ENCODE results near the gene COPB1. TPM values are rescaled to one million over a fixed set of nuclear protein-coding genes. Genes with fewer than 3 reads are reported as not detected.

Gene COPB1
- polyA plus RNA-seq, 1 donor from 2014 or later: 157 TPM

GRCh38 chr11:14423633-14424032 is 76.0 kb downstream of the COPB1 start:
- Histone ChIP-seq H3K4me2 (ENCODE audit: low read length) (no peak overlapping the region), H3K9ac (ENCODE audit: low read length) (no peak overlapping the region)

GRCh38 chr11:14422814-14423182 is 76.8 kb downstream of the COPB1 start:
- Histone ChIP-seq H3K27me3 (ENCODE audit: insufficient read depth, low read depth, low read length) (no peaks in the 10 kb centered on the region), H3K9me2 (ENCODE audit: insufficient read depth, low read length) (no peaks in the 10 kb centered on the region), H3F3A (ENCODE audit: insufficient read depth, low read length, poor library complexity, severe bottlenecking) (no peaks in the 10 kb centered on the region), H3K36me3 (ENCODE audit: insufficient read depth, low read length) (no peaks in the 10 kb centered on the region), H4K20me1 (ENCODE audit: insufficient read depth) (no peaks in the 10 kb centered on the region), H3K27ac (ENCODE audit: low read length) (no peak overlapping the region), H3K9me3 (ENCODE audit: low read length) (no peaks in the 10 kb centered on the region), H3K79me2 (replicated peaks; ENCODE audit: insufficient read depth, low read length) (no peaks in the 10 kb centered on the region), H3K4me3 (ENCODE audit: low read length) (no peak overlapping the region), H3K4me2 (ENCODE audit: low read length) (no peak overlapping the region), H3K9ac (ENCODE audit: low read length) (no peak overlapping the region), H2AFZ (ENCODE audit: low read depth, low read length) (no peak overlapping the region)
- TF ChIP-seq REST (IDR thresholded peaks at IDR 0.05; ENCODE audit: borderline replicate concordance) (no peak), MXI1 (conservative IDR thresholded peaks at IDR 0.05; ENCODE audit: poor library complexity, severe bottlenecking) (no peak), RAD21 (conservative IDR thresholded peaks at IDR 0.05) (no peak), EZH2 (IDR thresholded peaks at IDR 0.05; ENCODE audit: borderline replicate concordance, insufficient read depth, low read length, poor library complexity, severe bottlenecking) (no peak), CTCF (IDR thresholded peaks at IDR 0.05; ENCODE audit: poor library complexity, severe bottlenecking) (no peak), POLR2AphosphoS5 (IDR thresholded peaks at IDR 0.05) (no peak), SMC3 (conservative IDR thresholded peaks at IDR 0.05; ENCODE audit: poor library complexity) (no peak)

More at GRCh38 chr11:14423633-14424032, 76.0 kb downstream of the COPB1 start:
- TF ChIP-seq CTCF (IDR thresholded peaks at IDR 0.05; ENCODE audit: poor library complexity, severe bottlenecking) (no peak), MXI1 (conservative IDR thresholded peaks at IDR 0.05; ENCODE audit: poor library complexity, severe bottlenecking) (no peak), REST (IDR thresholded peaks at IDR 0.05; ENCODE audit: borderline replicate concordance) (no peak), POLR2AphosphoS5 (IDR thresholded peaks at IDR 0.05) (no peak), EP300 (conservative IDR thresholded peaks at IDR 0.05; ENCODE audit: poor library complexity, severe bottlenecking) (no peak), RAD21 (conservative IDR thresholded peaks at IDR 0.05) (no peak), SMC3 (conservative IDR thresholded peaks at IDR 0.05; ENCODE audit: poor library complexity) (no peak), TAF1 (IDR thresholded peaks at IDR 0.05; ENCODE audit: low read depth) (no peak), EZH2 (IDR thresholded peaks at IDR 0.05; ENCODE audit: borderline replicate concordance, insufficient read depth, low read length, poor library complexity, severe bottlenecking) (no peak)
- Histone ChIP-seq H3K79me2 (replicated peaks; ENCODE audit: insufficient read depth, low read length) (no peaks in the 10 kb centered on the region), H3F3A (ENCODE audit: insufficient read depth, low read length, poor library complexity, severe bottlenecking) (no peaks in the 10 kb centered on the region), H3K4me3 (ENCODE audit: low read length) (no peak overlapping the region), H3K9me2 (ENCODE audit: insufficient read depth, low read length) (no peaks in the 10 kb centered on the region), H3K27ac (ENCODE audit: low read length) (no peak overlapping the region), H2AFZ (ENCODE audit: low read depth, low read length) (no peak overlapping the region), H3K9me3 (ENCODE audit: low read length) (no peaks in the 10 kb centered on the region), H3K36me3 (ENCODE audit: insufficient read depth, low read length) (no peaks in the 10 kb centered on the region), H4K20me1 (ENCODE audit: insufficient read depth) (no peaks in the 10 kb centered on the region), H3K27me3 (ENCODE audit: insufficient read depth, low read depth, low read length) (no peaks in the 10 kb centered on the region)

Measured in neural cell (in vitro differentiated cells).